ENCODE data around the gene KRT72.

KRT72 gene

GRCh38 chr12:52542157-52542556 lies 59.1 kb downstream of the KRT72 start:
- no peak for DNase-seq (ENCODE audit: low spot score)
- H2BK12ac ChIP-seq (ENCODE audit: low read length): no peak overlapping the region
- no peak overlapping the region for H2BK5ac ChIP-seq (ENCODE audit: low read length)

GRCh38 chr12:52541709-52542108 lies 59.6 kb downstream of the KRT72 start:
- H3K4me1 ChIP-seq (ENCODE audit: control insufficient read depth in 2 of 2, insufficient read depth in 1 of 2, low read depth in 1 of 2, low read length in 2 of 2): no peaks in the 10 kb centered on the region
- H2AFZ ChIP-seq (ENCODE audit: low read length): no peak overlapping the region
- H3K18ac ChIP-seq (ENCODE audit: low read length): no peak overlapping the region
- no peaks in the 10 kb centered on the region for H3K36me3 ChIP-seq (replicated peaks in 1 of 2; ENCODE audit: control insufficient read depth in 2 of 2, insufficient read depth in 2 of 2, low read length in 2 of 2)
- no peak overlapping the region for H3K27ac ChIP-seq (replicated peaks; ENCODE audit: low read length)
- H3K4me2 ChIP-seq (ENCODE audit: insufficient read depth, low read length, poor library complexity, severe bottlenecking): no peak overlapping the region
- no peak overlapping the region for H4K91ac ChIP-seq (ENCODE audit: low read depth, low read length, poor library complexity)
- H3K9me3 ChIP-seq (replicated peaks in 1 of 2; ENCODE audit: control insufficient read depth in 2 of 2, insufficient read depth in 1 of 2, low read depth in 1 of 2, low read length in 2 of 2): no peaks in the 10 kb centered on the region
- no peak overlapping the region for H3K4ac ChIP-seq (ENCODE audit: low read length)
- no peak overlapping the region for H2BK5ac ChIP-seq (ENCODE audit: low read length)
- no peak overlapping the region for H2AK5ac ChIP-seq (ENCODE audit: low read depth, low read length)
- no peak overlapping the region for H3K14ac ChIP-seq (ENCODE audit: low read length)
- no peak overlapping the region for H2BK15ac ChIP-seq (ENCODE audit: low read length)
- no peak overlapping the region for H2BK120ac ChIP-seq (ENCODE audit: low read depth, low read length)
- no peak overlapping the region for H3K9ac ChIP-seq (ENCODE audit: low read depth, low read length, poor library complexity)
- H4K8ac ChIP-seq (ENCODE audit: low read depth, low read length): no peak overlapping the region
- WGBS, 2 donors (ENCODE audit: extremely low coverage in 2 of 2, insufficient read length in 2 of 2, insufficient replicate concordance in 1 of 2): no CpG with 5 or more reads among the region's 5 CpGs
- DNase-seq (ENCODE audit: low spot score): no peak
- H3K4me3 ChIP-seq (ENCODE audit: low read length in 2 of 2): no peak overlapping the region
- H3K23ac ChIP-seq (ENCODE audit: low read depth, low read length, poor library complexity): no peak overlapping the region
- no peak overlapping the region for H2BK12ac ChIP-seq (ENCODE audit: low read length)
- H3K27me3 ChIP-seq (ENCODE audit: control insufficient read depth in 3 of 3, insufficient read depth in 3 of 3, low read depth in 1 of 3, low read length in 3 of 3): no peaks in the 10 kb centered on the region
- no peaks in the 10 kb centered on the region for H3K79me1 ChIP-seq (ENCODE audit: low read depth, low read length)

More at GRCh38 chr12:52542157-52542556, 59.1 kb downstream of the KRT72 start:
- Histone ChIP-seq H2AK5ac (ENCODE audit: low read depth, low read length) (no peak overlapping the region), H3K9me3 (replicated peaks in 1 of 2; ENCODE audit: control insufficient read depth in 2 of 2, insufficient read depth in 1 of 2, low read depth in 1 of 2, low read length in 2 of 2) (no peaks in the 10 kb centered on the region), H3K4me2 (ENCODE audit: insufficient read depth, low read length, poor library complexity, severe bottlenecking) (no peak overlapping the region), H3K27me3 (ENCODE audit: control insufficient read depth in 3 of 3, insufficient read depth in 3 of 3, low read depth in 1 of 3, low read length in 3 of 3) (no peaks in the 10 kb centered on the region), H4K91ac (ENCODE audit: low read depth, low read length, poor library complexity) (no peak overlapping the region), H2AFZ (ENCODE audit: low read length) (no peak overlapping the region), H3K14ac (ENCODE audit: low read length) (no peak overlapping the region), H3K18ac (ENCODE audit: low read length) (no peak overlapping the region), H3K23ac (ENCODE audit: low read depth, low read length, poor library complexity) (no peak overlapping the region), H3K79me1 (ENCODE audit: low read depth, low read length) (no peaks in the 10 kb centered on the region), H3K4ac (ENCODE audit: low read length) (no peak overlapping the region), H2BK120ac (ENCODE audit: low read depth, low read length) (no peak overlapping the region), H2BK15ac (ENCODE audit: low read length) (no peak overlapping the region), H3K9ac (ENCODE audit: low read depth, low read length, poor library complexity) (no peak overlapping the region), H3K4me3 (ENCODE audit: low read length in 2 of 2) (no peak overlapping the region), H3K36me3 (replicated peaks in 1 of 2; ENCODE audit: control insufficient read depth in 2 of 2, insufficient read depth in 2 of 2, low read length in 2 of 2) (no peaks in the 10 kb centered on the region), H4K8ac (ENCODE audit: low read depth, low read length) (no peak overlapping the region), H3K27ac (replicated peaks; ENCODE audit: low read length) (no peak overlapping the region), H3K4me1 (ENCODE audit: control insufficient read depth in 2 of 2, insufficient read depth in 1 of 2, low read depth in 1 of 2, low read length in 2 of 2) (no peaks in the 10 kb centered on the region)

GRCh38 chr12:52540531-52540930 lies 60.7 kb downstream of the KRT72 start:
- no peak overlapping the region for H3K23ac ChIP-seq (ENCODE audit: low read depth, low read length, poor library complexity)
- H3K27ac ChIP-seq (replicated peaks; ENCODE audit: low read length): no peak overlapping the region
- no peaks in the 10 kb centered on the region for H3K4me1 ChIP-seq (ENCODE audit: control insufficient read depth in 2 of 2, insufficient read depth in 1 of 2, low read depth in 1 of 2, low read length in 2 of 2)

GRCh38 chr12:52539821-52540173 lies 61.5 kb downstream of the KRT72 start:
- Histone ChIP-seq H3K79me1 (ENCODE audit: low read depth, low read length) (no peaks in the 10 kb centered on the region), H3K36me3 (replicated peaks in 1 of 2; ENCODE audit: control insufficient read depth in 2 of 2, insufficient read depth in 2 of 2, low read length in 2 of 2) (no peaks in the 10 kb centered on the region), H2BK15ac (ENCODE audit: low read length) (no peak overlapping the region), H3K4ac (ENCODE audit: low read length) (no peak overlapping the region), H3K9ac (ENCODE audit: low read depth, low read length, poor library complexity) (no peak overlapping the region), H2BK12ac (ENCODE audit: low read length) (no peak overlapping the region), H3K27ac (replicated peaks; ENCODE audit: low read length) (no peak overlapping the region), H3K4me1 (ENCODE audit: control insufficient read depth in 2 of 2, insufficient read depth in 1 of 2, low read depth in 1 of 2, low read length in 2 of 2) (no peaks in the 10 kb centered on the region), H3K27me3 (ENCODE audit: control insufficient read depth in 3 of 3, insufficient read depth in 3 of 3, low read depth in 1 of 3, low read length in 3 of 3) (no peaks in the 10 kb centered on the region), H4K8ac (ENCODE audit: low read depth, low read length) (no peak overlapping the region), H3K4me3 (ENCODE audit: low read length in 2 of 2) (no peak overlapping the region), H2BK5ac (ENCODE audit: low read length) (no peak overlapping the region), H3K23ac (ENCODE audit: low read depth, low read length, poor library complexity) (no peak overlapping the region), H3K18ac (ENCODE audit: low read length) (no peak overlapping the region), H3K9me3 (replicated peaks in 1 of 2; ENCODE audit: control insufficient read depth in 2 of 2, insufficient read depth in 1 of 2, low read depth in 1 of 2, low read length in 2 of 2) (no peaks in the 10 kb centered on the region), H3K14ac (ENCODE audit: low read length) (no peak overlapping the region), H3K4me2 (ENCODE audit: insufficient read depth, low read length, poor library complexity, severe bottlenecking) (no peak overlapping the region), H2AK5ac (ENCODE audit: low read depth, low read length) (no peak overlapping the region), H4K91ac (ENCODE audit: low read depth, low read length, poor library complexity) (no peak overlapping the region), H2AFZ (ENCODE audit: low read length) (no peak overlapping the region), H2BK120ac (ENCODE audit: low read depth, low read length) (no peak overlapping the region)
- DNase-seq (ENCODE audit: low spot score): no peak
- WGBS, 2 donors (ENCODE audit: extremely low coverage in 2 of 2, insufficient read length in 2 of 2, insufficient replicate concordance in 1 of 2): no CpG with 5 or more reads among the region's 3 CpGs

More at GRCh38 chr12:52540531-52540930, 60.7 kb downstream of the KRT72 start:
- H3K14ac ChIP-seq (ENCODE audit: low read length): no peak overlapping the region
- no peak overlapping the region for H2BK120ac ChIP-seq (ENCODE audit: low read depth, low read length)
- WGBS, 2 donors (ENCODE audit: extremely low coverage in 2 of 2, insufficient read length in 2 of 2, insufficient replicate concordance in 1 of 2): no CpG with 5 or more reads among the region's 7 CpGs
- H3K79me1 ChIP-seq (ENCODE audit: low read depth, low read length): no peaks in the 10 kb centered on the region
- H4K8ac ChIP-seq (ENCODE audit: low read depth, low read length): no peak overlapping the region
- no peak overlapping the region for H2AFZ ChIP-seq (ENCODE audit: low read length)
- no peak overlapping the region for H3K4me3 ChIP-seq (ENCODE audit: low read length in 2 of 2)
- H3K27me3 ChIP-seq (ENCODE audit: control insufficient read depth in 3 of 3, insufficient read depth in 3 of 3, low read depth in 1 of 3, low read length in 3 of 3): no peaks in the 10 kb centered on the region
- H2BK5ac ChIP-seq (ENCODE audit: low read length): no peak overlapping the region
- H2BK15ac ChIP-seq (ENCODE audit: low read length): no peak overlapping the region
- no peak for DNase-seq (ENCODE audit: low spot score)
- H2AK5ac ChIP-seq (ENCODE audit: low read depth, low read length): no peak overlapping the region
- H3K9ac ChIP-seq (ENCODE audit: low read depth, low read length, poor library complexity): no peak overlapping the region
- no peak overlapping the region for H2BK12ac ChIP-seq (ENCODE audit: low read length)
- no peak overlapping the region for H4K91ac ChIP-seq (ENCODE audit: low read depth, low read length, poor library complexity)
- no peaks in the 10 kb centered on the region for H3K9me3 ChIP-seq (replicated peaks in 1 of 2; ENCODE audit: control insufficient read depth in 2 of 2, insufficient read depth in 1 of 2, low read depth in 1 of 2, low read length in 2 of 2)
- peak overlapping the region; percentile 4 for H3K18ac ChIP-seq (ENCODE audit: low read length)
- H3K4me2 ChIP-seq (ENCODE audit: insufficient read depth, low read length, poor library complexity, severe bottlenecking): no peak overlapping the region
- H3K36me3 ChIP-seq (replicated peaks in 1 of 2; ENCODE audit: control insufficient read depth in 2 of 2, insufficient read depth in 2 of 2, low read length in 2 of 2): no peaks in the 10 kb centered on the region
- no peak overlapping the region for H3K4ac ChIP-seq (ENCODE audit: low read length)

Measured in neuronal stem cell (in vitro differentiated cells).